Fibroblast of lung (primary cell): ENCODE results near the gene UBAP1.

Experiments
- EZH2 ChIP-seq: IDR thresholded peaks from 2 replicates; pipeline ENCODE4 v1.5.1; 2012; ENCODE audit warnings: low read length, control low read depth, mild to moderate bottlenecking; ENCODE audit errors: missing control alignments
- TF ChIP-seq, protein P1 (sequence below), 2 donors: IDR thresholded peaks in 1 of 2; conservative IDR thresholded peaks in 1 of 2; 1 replicate in 1 of 2; 2 replicates in 1 of 2; pipeline ENCODE4 v1.5.1; 2011 to 2012; ENCODE audit warnings: low read length in 2 of 2, control low read depth in 1 of 2, inconsistent platforms in 1 of 2, low read depth in 1 of 2, mild to moderate bottlenecking in 1 of 2

DNA sequence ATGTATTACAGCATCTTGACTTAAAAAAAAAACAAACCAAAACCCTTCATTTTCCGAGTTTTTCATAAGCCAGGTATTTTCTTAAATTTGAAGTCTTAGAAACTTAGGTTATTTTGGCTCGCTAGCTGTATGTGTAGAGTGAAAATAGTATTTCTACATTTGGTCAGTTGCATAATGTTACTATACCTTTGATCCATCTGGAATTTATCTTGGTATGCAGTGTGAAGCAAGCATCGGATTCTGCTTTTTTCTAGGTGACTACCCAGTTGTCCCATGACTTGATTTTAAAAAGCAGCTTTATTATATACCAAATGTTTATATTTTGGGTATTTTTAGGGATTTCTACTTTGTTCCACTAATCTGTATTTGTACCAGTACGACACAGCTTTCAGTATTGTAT lies 27.7 kb downstream of the UBAP1 start:
- TF ChIP-seq, protein P1, sequence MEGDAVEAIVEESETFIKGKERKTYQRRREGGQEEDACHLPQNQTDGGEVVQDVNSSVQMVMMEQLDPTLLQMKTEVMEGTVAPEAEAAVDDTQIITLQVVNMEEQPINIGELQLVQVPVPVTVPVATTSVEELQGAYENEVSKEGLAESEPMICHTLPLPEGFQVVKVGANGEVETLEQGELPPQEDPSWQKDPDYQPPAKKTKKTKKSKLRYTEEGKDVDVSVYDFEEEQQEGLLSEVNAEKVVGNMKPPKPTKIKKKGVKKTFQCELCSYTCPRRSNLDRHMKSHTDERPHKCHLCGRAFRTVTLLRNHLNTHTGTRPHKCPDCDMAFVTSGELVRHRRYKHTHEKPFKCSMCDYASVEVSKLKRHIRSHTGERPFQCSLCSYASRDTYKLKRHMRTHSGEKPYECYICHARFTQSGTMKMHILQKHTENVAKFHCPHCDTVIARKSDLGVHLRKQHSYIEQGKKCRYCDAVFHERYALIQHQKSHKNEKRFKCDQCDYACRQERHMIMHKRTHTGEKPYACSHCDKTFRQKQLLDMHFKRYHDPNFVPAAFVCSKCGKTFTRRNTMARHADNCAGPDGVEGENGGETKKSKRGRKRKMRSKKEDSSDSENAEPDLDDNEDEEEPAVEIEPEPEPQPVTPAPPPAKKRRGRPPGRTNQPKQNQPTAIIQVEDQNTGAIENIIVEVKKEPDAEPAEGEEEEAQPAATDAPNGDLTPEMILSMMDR (conservative IDR thresholded peaks at IDR 0.05 in 1 of 2, IDR thresholded peaks at IDR 0.05 in 1 of 2; ENCODE audit: low read depth in 1 of 2, low read length in 2 of 2): no peak
- TF ChIP-seq EZH2: no peak
